ENCODE data around the gene TJP2. TPM values are rescaled to one million over a fixed set of nuclear protein-coding genes. Genes with fewer than 3 reads are reported as not detected.
A peak's percentile ranks its signal among the peaks of the same experiment; 100 is the strongest.

The TJP2 gene
- total RNA-seq, 4 donors from 2014 or later, result 101 to 301 (median 152) TPM

- intact Hi-C loops (cut with DNase I), result loop anchor here (5.0 kb wide), 1 partner anchor 140 kb away; no protein-coding TSS in a partner anchor
- TF ChIP-seq POLR2A (IDR thresholded peaks at IDR 0.05) (no peak), CTCF (IDR thresholded peaks at IDR 0.05) (no peak)
- no peak overlapping the region for H3K27ac ChIP-seq
- H3K36me3 ChIP-seq, result no peaks in the 10 kb centered on the region
- 83 to 89% methylated on average over 3 of the region's 3 CpGs for WGBS, 2 donors
- peaks cover 0 to 41% (median 5%) of the 10 kb centered on the region in 3 donors for H3K4me1 ChIP-seq
- H3K27me3 ChIP-seq, result no peaks in the 10 kb centered on the region
- H3K4me3 ChIP-seq, result no peak overlapping the region
- H3K9me3 ChIP-seq, result no peaks in the 10 kb centered on the region
- no peak for DNase-seq
Observed at GRCh38 chr9:69192214-69192613, 18.1 kb downstream of the TJP2 start.

GRCh38 chr9:69193685-69194032, 19.6 kb downstream of the TJP2 start:
- no peaks in the 10 kb centered on the region for H3K36me3 ChIP-seq
- H3K9me3 ChIP-seq, result no peaks in the 10 kb centered on the region
- peak in 1 of 6 experiments; percentile 4 for TF ChIP-seq CTCF (IDR thresholded peaks at IDR 0.05)
- TF ChIP-seq POLR2A (IDR thresholded peaks at IDR 0.05), result no peak
- H3K4me1 ChIP-seq, result peaks cover 0 to 36% (median 5%) of the 10 kb centered on the region in 3 donors
- no peaks in the 10 kb centered on the region for H3K27me3 ChIP-seq
- DNase-seq, result no peak
- intact Hi-C loops (cut with DNase I), result loop anchor here (5.0 kb wide), 1 partner anchor 141 kb away; no protein-coding TSS in a partner anchor
- WGBS, 2 donors, result 75 to 94% methylated on average over 1 of the region's 1 CpG
- H3K27ac ChIP-seq, result no peak overlapping the region
- no peak overlapping the region for H3K4me3 ChIP-seq

- no peak for TF ChIP-seq POLR2A (IDR thresholded peaks at IDR 0.05)
- no peak for TF ChIP-seq CTCF (IDR thresholded peaks at IDR 0.05)
- H3K27me3 ChIP-seq, result no peaks in the 10 kb centered on the region
- intact Hi-C loops (cut with DNase I), result loop anchor here (5.0 kb wide), 1 partner anchor 143 kb away; no protein-coding TSS in a partner anchor
- H3K36me3 ChIP-seq, result no peaks in the 10 kb centered on the region
- DNase-seq, result no peak
- WGBS, 2 donors, result 43 to 49% methylated on average over 5 of the region's 5 CpGs
- no peak overlapping the region for H3K27ac ChIP-seq
- H3K9me3 ChIP-seq, result no peaks in the 10 kb centered on the region
- no peak overlapping the region for H3K4me3 ChIP-seq
- peaks cover 0 to 44% (median 5%) of the 10 kb centered on the region in 3 donors for H3K4me1 ChIP-seq
Observed at GRCh38 chr9:69194702-69195418, 20.8 kb downstream of the TJP2 start.

GRCh38 chr9:69195668-69196067, 21.6 kb downstream of the TJP2 start:
- Histone ChIP-seq H3K27me3 (no peaks in the 10 kb centered on the region), H3K4me1 (peaks cover 0 to 44% (median 5%) of the 10 kb centered on the region in 3 donors), H3K27ac (no peak overlapping the region), H3K36me3 (no peaks in the 10 kb centered on the region), H3K9me3 (no peaks in the 10 kb centered on the region), H3K4me3 (no peak overlapping the region)
- TF ChIP-seq POLR2A (IDR thresholded peaks at IDR 0.05) (no peak), CTCF (IDR thresholded peaks at IDR 0.05) (no peak)
- intact Hi-C loops (cut with DNase I), result no loop called here
- 31 to 51% methylated on average over 3 of the region's 3 CpGs for WGBS, 2 donors
- no peak for DNase-seq

GRCh38 chr9:69197687-69198086, 23.6 kb downstream of the TJP2 start:
- WGBS, 2 donors, result 81 to 93% methylated on average over 3 to 4 of the region's 4 CpGs
- DNase-seq, result no peak

More at GRCh38 chr9:69197687-69198086, 23.6 kb downstream of the TJP2 start:
- Histone ChIP-seq H3K27ac (no peak overlapping the region), H3K36me3 (no peaks in the 10 kb centered on the region), H3K9me3 (no peaks in the 10 kb centered on the region), H3K4me3 (no peak overlapping the region), H3K27me3 (no peaks in the 10 kb centered on the region), H3K4me1 (peaks cover 0 to 26% (median 5%) of the 10 kb centered on the region in 3 donors)
- TF ChIP-seq CTCF (IDR thresholded peaks at IDR 0.05), result no peak
- no peak for TF ChIP-seq POLR2A (IDR thresholded peaks at IDR 0.05)
- intact Hi-C loops (cut with DNase I), result no loop called here
